SK-N-SH treated with all-trans-retinoic acid at 6 μM for 48 hours (cell line): Measurements from ENCODE around the gene CSNK2A1.

ENCODE experiments used
- ARNTL ChIP-seq: fragments of 450-650 bp; formaldehyde crosslinking; IDR thresholded peaks from 2 replicates; pipeline ENCODE4 v1.5.0; 2020; ENCODE audit warnings: low read depth, mild to moderate bottlenecking, moderate library complexity, borderline replicate concordance
- ESRRG ChIP-seq: fragments of 250-450 bp; sonication (Bioruptor Pico); IDR thresholded peaks from 2 replicates; pipeline ENCODE4 v1.6.1; 2021; ENCODE audit warnings: mild to moderate bottlenecking
- GLIS3 ChIP-seq: fragments of 250-450 bp; sonication (Bioruptor Pico); IDR thresholded peaks from 2 replicates; pipeline ENCODE4 v1.5.0; 2020; ENCODE audit warnings: mild to moderate bottlenecking, moderate library complexity
- ISL1 ChIP-seq: fragments of 250-450 bp; sonication (Bioruptor Pico); IDR thresholded peaks from 2 replicates; pipeline ENCODE4 v2.1.2; 2022; ENCODE audit warnings: mild to moderate bottlenecking, moderate library complexity
- OSR1 ChIP-seq: fragments of 250-450 bp; sonication (Bioruptor Pico); IDR thresholded peaks from 2 replicates; pipeline ENCODE4 v1.8.0; 2022; ENCODE audit warnings: moderate library complexity, mild to moderate bottlenecking, inconsistent platforms
- PATZ1 ChIP-seq: fragments of 250-450 bp; sonication (Bioruptor Pico); IDR thresholded peaks from 2 replicates; pipeline ENCODE4 v1.8.0; 2020; ENCODE audit warnings: mild to moderate bottlenecking, moderate library complexity, borderline replicate concordance
- PPARA ChIP-seq: fragments of 250-450 bp; sonication (Bioruptor Pico); IDR thresholded peaks from 2 replicates; pipeline ENCODE4 v1.5.0; 2020; ENCODE audit warnings: mild to moderate bottlenecking, borderline replicate concordance
- RARB ChIP-seq: fragments of 250-450 bp; sonication (Bioruptor Pico); IDR thresholded peaks from 2 replicates; pipeline ENCODE4 v1.8.0; 2021; ENCODE audit warnings: mild to moderate bottlenecking, moderate library complexity
- TCF4 ChIP-seq: fragments of 250-450 bp; sonication (Bioruptor Pico); IDR thresholded peaks from 2 replicates; pipeline ENCODE4 v1.8.0; 2021; ENCODE audit warnings: mild to moderate bottlenecking, moderate library complexity, borderline replicate concordance
- ZC3H10 ChIP-seq: fragments of 250-450 bp; sonication (Bioruptor Pico); IDR thresholded peaks from 2 replicates; pipeline ENCODE4 v1.5.1; 2021; ENCODE audit warnings: mild to moderate bottlenecking, moderate library complexity
- ZFP3 ChIP-seq: fragments of 250-450 bp; sonication (Bioruptor Pico); IDR thresholded peaks from 2 replicates; pipeline ENCODE4 v1.5.0; 2020; ENCODE audit warnings: mild to moderate bottlenecking, moderate library complexity
- ZFP30 ChIP-seq: fragments of 450-650 bp; formaldehyde crosslinking; IDR thresholded peaks from 2 replicates; pipeline ENCODE4 v1.5.0; 2022; ENCODE audit warnings: mild to moderate bottlenecking, moderate library complexity

GRCh38 chr20:556984-557383, 13.4 kb upstream of the CSNK2A1 start:
- no peak for TF ChIP-seq GLIS3 (CRISPR knock-in tag)
- TF ChIP-seq PATZ1 (CRISPR knock-in tag), result no peak
- no peak for TF ChIP-seq ZFP30 (CRISPR knock-in tag)
- TF ChIP-seq TCF4 (CRISPR knock-in tag), result no peak
- no peak for TF ChIP-seq OSR1 (CRISPR knock-in tag)
- TF ChIP-seq ZC3H10 (CRISPR knock-in tag), result no peak
- TF ChIP-seq ESRRG (CRISPR knock-in tag), result no peak
- TF ChIP-seq ARNTL (CRISPR knock-in tag), result no peak
- no peak for TF ChIP-seq RARB (CRISPR knock-in tag)
- no peak for TF ChIP-seq ZFP3
- no peak for TF ChIP-seq ISL1 (CRISPR knock-in tag)
- TF ChIP-seq PPARA (CRISPR knock-in tag), result no peak
